Omental fat pad (tissue), 4 donors: ENCODE measurements around the gene WFDC9. TPM values are rescaled to one million over a fixed set of nuclear protein-coding genes. Genes with fewer than 3 reads are reported as not detected.
"Not testable (repeated sequence)": the region's sequence is repeated elsewhere in the genome, so short reads cannot be mapped to it uniquely, and the experiment has no call there.

Source experiments
- ATAC-seq: fragments of 150-250 bp; one replicate; pipeline ENCODE4 v1.9.1; 2016; ENCODE audit warnings: mild to moderate bottlenecking, moderate library complexity; ENCODE audit not compliant: low FRiP score
- DNase-seq: peaks from one replicate; pipeline ENCODE4 v3.0.0-alpha.2; 2019; ENCODE audit warnings: low spot score
- CTCF ChIP-seq, 3 donors: fragments of 450-650 bp; IDR thresholded peaks; one replicate each; pipeline ENCODE4 v1.5.1; 2016 to 2017; ENCODE audit warnings: antibody characterized with exemption in 3 of 3, mild to moderate bottlenecking in 3 of 3, moderate library complexity in 2 of 3
- total RNA-seq, 4 donors: library from RNA; depleted of rRNA; stranded (reverse); fragments of >200 nt; gene quantifications; one replicate each; pipeline ENCODE4 v1.1.0, GENCODE V29; 2016

WFDC9 gene
- total RNA-seq, 4 donors from 2014 or later, result not detected

- no peak for ATAC-seq
- DNase-seq, result no peak
- no peak for TF ChIP-seq CTCF (IDR thresholded peaks at IDR 0.05)
Observed at GRCh38 chr20:45647441-45648050, 16.5 kb upstream of the WFDC9 start.

GRCh38 chr20:45646875-45647274, 15.8 kb upstream of the WFDC9 start:
- TF ChIP-seq CTCF (IDR thresholded peaks at IDR 0.05), result no peak
- no peak for DNase-seq
- ATAC-seq, result no peak

GRCh38 chr20:45645869-45646268, 14.8 kb upstream of the WFDC9 start:
- DNase-seq, ATAC-seq: not testable (repeated sequence)

GRCh38 chr20:45641076-45641475, 10.0 kb upstream of the WFDC9 start:
- DNase-seq, ATAC-seq: not testable (repeated sequence)

- DNase-seq (no peak), ATAC-seq (no peak)
- no peak for TF ChIP-seq CTCF (IDR thresholded peaks at IDR 0.05)
Observed at GRCh38 chr20:45639687-45640086, 8.6 kb upstream of the WFDC9 start.

GRCh38 chr20:45636513-45636912, 5.4 kb upstream of the WFDC9 start:
- TF ChIP-seq CTCF (IDR thresholded peaks at IDR 0.05), result no peak
- no peak for DNase-seq

GRCh38 chr20:45630371-45630770, 713 bp downstream of the WFDC9 start:
- TF ChIP-seq CTCF (IDR thresholded peaks at IDR 0.05), result no peak
- DNase-seq (no peak), ATAC-seq (no peak)

More at GRCh38 chr20:45636513-45636912, 5.4 kb upstream of the WFDC9 start:
- ATAC-seq, result no peak

GRCh38 chr20:45629496-45630100, 1.5 kb downstream of the WFDC9 start, which contains the start of gene WFDC10A:
Gene WFDC10A, plus strand, starts transcription at chr20:45629739. Its CDS starts 75 bp downstream, at chr20:45629814.
- ATAC-seq, result no peak
- TF ChIP-seq CTCF (IDR thresholded peaks at IDR 0.05), result no peak
- no peak for DNase-seq
